Urothelium cell line (cell line): ENCODE measurements around the gene PTOV1.

Source experiments
- DNase-seq: peaks from one replicate; pipeline ENCODE4 v3.0.0; 2011; ENCODE audit warnings: low spot score, mixed read lengths
- FAIRE-seq: peaks from 2 replicates; lab custom pipeline; 2011; peaks lifted over from hg19 to GRCh38; lab: Jason Lieb, UNC

Gene PTOV1

GRCh38 chr19:49843265-49843664, 7.7 kb upstream of the PTOV1 start:
- DNase-seq (no peak), FAIRE-seq (no peak)

- FAIRE-seq (no peak), DNase-seq (no peak)
Measured at GRCh38 chr19:49844138-49845095, 6.5 kb upstream of the PTOV1 start.

DNA sequence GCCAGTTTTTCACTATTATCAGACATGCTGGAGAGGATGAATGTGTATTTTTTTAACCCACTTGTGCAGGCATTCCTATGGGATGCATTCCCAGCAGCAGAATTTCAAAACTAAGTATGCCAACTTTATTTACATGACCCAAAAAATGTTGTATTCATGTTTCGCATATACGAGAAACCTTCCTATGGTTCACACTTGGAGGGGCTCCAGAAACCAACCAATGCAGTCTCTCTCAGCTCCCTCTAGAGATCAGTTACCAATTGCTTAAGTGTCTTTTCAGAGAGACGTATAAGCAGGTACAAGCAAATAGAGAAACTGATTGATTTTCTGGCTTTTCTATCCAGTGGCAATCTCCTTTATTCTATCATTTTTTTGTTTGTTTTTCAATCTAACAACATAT, 5.5 kb upstream of the PTOV1 start:
- FAIRE-seq (no peak), DNase-seq (no peak)

DNA sequence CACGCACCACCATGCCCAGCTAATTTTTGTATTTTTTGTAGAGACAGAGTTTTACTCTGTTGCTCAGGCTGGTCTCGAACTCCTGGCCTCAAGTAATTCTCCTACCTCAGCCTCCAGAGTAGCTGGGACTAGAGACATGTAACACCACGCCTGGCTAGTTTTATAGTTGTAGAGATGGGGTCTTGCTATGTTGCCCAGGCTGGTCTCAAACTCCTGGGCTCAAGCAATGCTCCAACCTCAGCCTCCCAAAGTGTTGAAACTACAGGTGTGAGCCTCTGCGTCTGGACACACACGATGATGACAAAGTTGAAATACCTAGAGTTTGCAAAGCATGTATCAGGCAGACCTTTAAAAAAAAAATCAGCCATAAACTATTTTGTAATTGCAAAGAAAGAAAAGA, 4.6 kb upstream of the PTOV1 start:
- DNase-seq, result no peak
- no peak for FAIRE-seq

- DNase-seq (peak; percentile 56), FAIRE-seq (no peak)
Measured at GRCh38 chr19:49847731-49848696, 2.9 kb upstream of the PTOV1 start.

GRCh38 chr19:49848938-49849337, 2.0 kb upstream of the PTOV1 start:
- FAIRE-seq (no peak), DNase-seq (no peak)

- DNase-seq, result no peak
- no peak for FAIRE-seq
Measured at GRCh38 chr19:49849433-49850220, 1.3 kb upstream of the PTOV1 start.

GRCh38 chr19:49850221-49850486, 805 bp upstream of the PTOV1 start:
- DNase-seq, result no peak
- no peak for FAIRE-seq

GRCh38 chr19:49851456-49852259, 699 bp downstream of the PTOV1 start:
- FAIRE-seq (no peak), DNase-seq (peak; percentile 43)

- FAIRE-seq, result no peak
- DNase-seq, result no peak
Measured at GRCh38 chr19:49852631-49853126, 1.7 kb downstream of the PTOV1 start.

DNA sequence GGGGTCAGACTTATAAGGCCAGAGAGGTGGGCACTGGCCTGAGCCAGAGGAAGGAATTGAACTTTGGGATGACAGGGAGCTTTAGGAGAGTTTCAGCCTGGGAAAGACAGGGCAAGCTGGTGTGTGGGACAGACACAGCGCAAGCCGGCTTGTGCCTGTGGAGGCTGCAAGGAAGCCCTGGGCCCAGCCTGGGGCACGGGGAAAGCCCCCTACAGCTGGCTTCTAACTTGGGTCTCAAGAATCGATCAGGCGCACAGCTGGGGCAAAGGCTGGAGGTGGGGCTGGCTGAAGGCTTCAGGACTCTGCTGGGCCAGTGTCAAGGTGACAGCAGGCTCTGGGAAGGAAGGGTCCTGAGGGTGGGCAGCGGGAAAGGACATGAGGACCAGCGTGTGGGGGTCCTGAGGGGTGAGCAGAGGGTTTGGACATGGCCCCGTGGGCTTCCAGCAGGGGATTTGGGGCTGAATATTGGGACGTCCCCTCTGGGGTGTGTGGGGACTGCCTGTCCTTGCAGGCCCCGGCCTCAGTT, 3.0 kb downstream of the PTOV1 start:
- FAIRE-seq, result no peak
- DNase-seq, result no peak

- DNase-seq (no peak), FAIRE-seq (no peak)
Measured at GRCh38 chr19:49854378-49855263, 3.7 kb downstream of the PTOV1 start.

DNA sequence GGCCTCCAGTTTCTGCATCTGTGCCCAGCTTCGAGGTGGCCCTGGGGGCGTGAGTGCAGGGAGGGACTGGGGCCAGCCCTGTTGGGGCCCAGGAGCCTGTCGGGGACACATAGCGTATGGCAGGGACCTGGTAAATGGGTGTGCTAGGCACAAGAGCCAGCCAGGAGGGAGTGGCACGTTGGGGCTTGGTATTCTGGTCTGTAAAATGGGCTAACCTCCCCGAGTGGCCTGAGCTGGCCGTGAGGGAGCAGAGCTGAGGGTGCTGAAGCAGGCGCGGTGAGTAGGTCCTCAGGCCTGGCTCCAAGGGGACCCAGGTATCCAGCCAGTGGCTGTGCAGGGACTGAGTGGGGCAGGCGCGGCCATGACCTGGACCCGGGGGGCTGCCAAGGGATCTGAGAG, 4.3 kb downstream of the PTOV1 start:
- DNase-seq (no peak), FAIRE-seq (no peak)

DNA sequence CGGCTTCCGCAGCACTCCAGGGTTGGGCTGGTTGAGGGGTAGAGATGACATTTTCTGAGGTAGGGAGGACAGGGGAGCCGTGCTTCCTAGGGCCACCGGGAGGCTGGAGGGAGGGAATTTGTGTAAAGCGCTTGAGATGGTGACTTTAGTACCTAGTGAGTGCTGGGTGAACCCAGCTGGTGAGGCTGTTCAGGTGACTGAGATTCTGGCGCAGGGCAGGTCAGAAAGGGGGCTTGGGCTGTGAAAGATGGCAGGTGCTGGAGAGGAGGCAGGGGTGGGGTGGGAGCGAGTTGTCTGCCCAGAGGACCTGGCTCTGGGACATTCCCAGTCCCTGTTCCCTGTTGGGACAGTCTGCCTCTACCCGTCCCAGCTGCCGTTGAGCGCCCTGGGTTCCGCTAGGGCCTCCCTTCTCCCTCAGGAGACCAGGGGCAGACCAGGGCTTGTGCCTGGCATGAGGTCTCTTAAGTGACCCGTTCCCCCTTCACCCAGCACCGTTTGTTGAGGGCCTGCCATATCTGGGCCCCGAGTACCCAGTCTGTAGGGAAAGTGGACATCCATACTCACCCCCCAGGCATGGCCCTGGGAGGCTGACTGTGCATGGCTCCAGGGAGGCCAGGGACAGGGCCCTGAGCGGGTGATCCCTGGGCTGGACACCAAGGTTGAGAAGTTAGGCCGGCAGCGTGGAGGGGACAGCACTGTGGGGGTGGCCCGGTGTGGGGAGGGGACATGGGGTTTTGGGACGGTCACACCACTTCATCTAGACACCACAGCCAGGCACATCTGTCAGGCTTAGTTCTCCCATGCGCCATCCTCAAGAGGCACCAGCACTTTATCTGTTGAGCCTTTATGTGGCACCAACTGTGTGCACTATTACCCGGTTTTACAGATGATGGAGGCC, 5.0 kb downstream of the PTOV1 start:
- FAIRE-seq (peak; percentile 59), DNase-seq (no peak)

DNA sequence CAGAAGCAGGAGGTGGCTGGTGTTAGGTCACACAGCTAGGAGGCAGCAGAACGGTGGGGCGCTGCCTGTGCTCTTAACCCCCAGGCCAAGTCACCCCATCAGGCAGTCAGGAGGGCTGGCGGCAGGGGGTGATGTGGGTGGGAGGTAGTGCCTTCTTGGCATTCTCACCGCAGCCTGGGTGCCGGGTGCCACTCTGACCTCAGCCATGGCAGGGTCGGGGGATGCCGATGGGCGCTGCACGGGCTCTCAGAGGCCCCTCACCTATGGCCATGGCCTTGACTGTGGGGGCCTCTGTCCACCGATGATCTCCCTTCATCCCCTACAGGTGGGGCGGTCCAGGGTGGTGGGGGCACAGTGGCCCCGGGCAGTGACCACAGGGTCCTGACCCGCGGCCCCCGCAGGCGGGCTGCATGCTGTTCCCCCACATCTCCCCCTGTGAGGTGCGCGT, 5.6 kb downstream of the PTOV1 start:
- DNase-seq, result no peak
- no peak for FAIRE-seq

- FAIRE-seq, result peak; percentile 76
- no peak for DNase-seq
Measured at GRCh38 chr19:49857061-49857837, 6.3 kb downstream of the PTOV1 start.

GRCh38 chr19:49857838-49858087, 6.8 kb downstream of the PTOV1 start:
- FAIRE-seq (no peak), DNase-seq (no peak)
